ENCODE measurements around the gene AFAP1L2.

The AFAP1L2 gene

GRCh38 chr10:114347241-114347640 lies 57.1 kb downstream of the AFAP1L2 start:
- no peaks in the 10 kb centered on the region for H3K79me2 ChIP-seq (ENCODE audit: low read length)
- no peak overlapping the region for H3K4me2 ChIP-seq (ENCODE audit: low read depth, low read length)
- H3F3A ChIP-seq (ENCODE audit: insufficient read depth, low read length): no peaks in the 10 kb centered on the region
- no peaks in the 10 kb centered on the region for H3K36me3 ChIP-seq (replicated peaks; ENCODE audit: insufficient read depth, low read length)
- no peaks in the 10 kb centered on the region for H3K27me3 ChIP-seq (replicated peaks; ENCODE audit: insufficient read depth, low read length)
- no peaks in the 10 kb centered on the region for H3K9me2 ChIP-seq (replicated peaks; ENCODE audit: insufficient read depth, low read length)
- no peaks in the 10 kb centered on the region for H4K20me1 ChIP-seq (ENCODE audit: insufficient read depth, low read length)
- no peaks in the 10 kb centered on the region for H3K4me1 ChIP-seq (ENCODE audit: low read length)
- no peak overlapping the region for H3K4me3 ChIP-seq (ENCODE audit: low read length)
- no peaks in the 10 kb centered on the region for H3K9me3 ChIP-seq (replicated peaks; ENCODE audit: insufficient read depth, low read length)
- H3K9ac ChIP-seq (ENCODE audit: low read length): no peak overlapping the region
- no peak for DNase-seq
- TF ChIP-seq EZH2phosphoT487 (IDR thresholded peaks at IDR 0.05; ENCODE audit: low read length) (no peak), EZH2 (optimal IDR thresholded peaks at IDR 0.05; ENCODE audit: low read depth, low read length) (no peak), CTCF (IDR thresholded peaks at IDR 0.05; ENCODE audit: low read length) (no peak)
- H2AFZ ChIP-seq (ENCODE audit: low read length): no peak overlapping the region
- H3K27ac ChIP-seq (ENCODE audit: low read length): no peak overlapping the region

GRCh38 chr10:114346176-114347031 lies 57.9 kb downstream of the AFAP1L2 start:
- no peak overlapping the region for H3K4me2 ChIP-seq (ENCODE audit: low read depth, low read length)
- no peaks in the 10 kb centered on the region for H3K79me2 ChIP-seq (ENCODE audit: low read length)
- no peaks in the 10 kb centered on the region for H4K20me1 ChIP-seq (ENCODE audit: insufficient read depth, low read length)
- no peak overlapping the region for H3K4me3 ChIP-seq (ENCODE audit: low read length)
- H3K27ac ChIP-seq (ENCODE audit: low read length): no peak overlapping the region
- H3K9ac ChIP-seq (ENCODE audit: low read length): no peak overlapping the region
- H3K4me1 ChIP-seq (ENCODE audit: low read length): no peaks in the 10 kb centered on the region
- no peaks in the 10 kb centered on the region for H3K36me3 ChIP-seq (replicated peaks; ENCODE audit: insufficient read depth, low read length)
- no peaks in the 10 kb centered on the region for H3K27me3 ChIP-seq (replicated peaks; ENCODE audit: insufficient read depth, low read length)
- TF ChIP-seq EZH2phosphoT487 (IDR thresholded peaks at IDR 0.05; ENCODE audit: low read length) (no peak), CTCF (IDR thresholded peaks at IDR 0.05; ENCODE audit: low read length) (no peak), EZH2 (optimal IDR thresholded peaks at IDR 0.05; ENCODE audit: low read depth, low read length) (no peak)
- no peaks in the 10 kb centered on the region for H3F3A ChIP-seq (ENCODE audit: insufficient read depth, low read length)
- DNase-seq: no peak
- no peaks in the 10 kb centered on the region for H3K9me3 ChIP-seq (replicated peaks; ENCODE audit: insufficient read depth, low read length)
- no peak overlapping the region for H2AFZ ChIP-seq (ENCODE audit: low read length)
- H3K9me2 ChIP-seq (replicated peaks; ENCODE audit: insufficient read depth, low read length): no peaks in the 10 kb centered on the region

GRCh38 chr10:114345701-114346100 lies 58.6 kb downstream of the AFAP1L2 start:
- TF ChIP-seq CTCF (IDR thresholded peaks at IDR 0.05; ENCODE audit: low read length): no peak
- no peak for TF ChIP-seq EZH2phosphoT487 (IDR thresholded peaks at IDR 0.05; ENCODE audit: low read length)
- TF ChIP-seq EZH2 (optimal IDR thresholded peaks at IDR 0.05; ENCODE audit: low read depth, low read length): no peak
- Histone ChIP-seq H3F3A (ENCODE audit: insufficient read depth, low read length) (no peaks in the 10 kb centered on the region), H3K9me3 (replicated peaks; ENCODE audit: insufficient read depth, low read length) (no peaks in the 10 kb centered on the region), H3K4me2 (ENCODE audit: low read depth, low read length) (no peak overlapping the region), H3K36me3 (replicated peaks; ENCODE audit: insufficient read depth, low read length) (no peaks in the 10 kb centered on the region), H4K20me1 (ENCODE audit: insufficient read depth, low read length) (no peaks in the 10 kb centered on the region), H3K4me3 (ENCODE audit: low read length) (no peak overlapping the region), H3K27me3 (replicated peaks; ENCODE audit: insufficient read depth, low read length) (no peaks in the 10 kb centered on the region), H2AFZ (ENCODE audit: low read length) (no peak overlapping the region), H3K9me2 (replicated peaks; ENCODE audit: insufficient read depth, low read length) (no peaks in the 10 kb centered on the region), H3K79me2 (ENCODE audit: low read length) (no peaks in the 10 kb centered on the region), H3K4me1 (ENCODE audit: low read length) (no peaks in the 10 kb centered on the region), H3K9ac (ENCODE audit: low read length) (no peak overlapping the region), H3K27ac (ENCODE audit: low read length) (no peak overlapping the region)
- DNase-seq: no peak
